Activated T-cell treated with anti-CD3 and anti-CD28 coated beads for 24 hours (primary cell): ENCODE measurements around the gene MSH3.

Experiments used
- DNase-seq: peaks from one replicate; pipeline ENCODE4 v3.0.0-alpha.2; 2020; ENCODE audit warnings: low read depth

Gene MSH3

GRCh38 chr5:80654391-80655230 is at the start of gene MSH3, which contains the start of gene DHFR:
Gene MSH3 (plus strand): TSS chr5:80654652. CDS start chr5:80654728, 76 bp downstream.
Gene DHFR (minus strand): TSS chr5:80654983. CDS start chr5:80654489, 494 bp downstream.
- peak; percentile 85 for DNase-seq

DNA sequence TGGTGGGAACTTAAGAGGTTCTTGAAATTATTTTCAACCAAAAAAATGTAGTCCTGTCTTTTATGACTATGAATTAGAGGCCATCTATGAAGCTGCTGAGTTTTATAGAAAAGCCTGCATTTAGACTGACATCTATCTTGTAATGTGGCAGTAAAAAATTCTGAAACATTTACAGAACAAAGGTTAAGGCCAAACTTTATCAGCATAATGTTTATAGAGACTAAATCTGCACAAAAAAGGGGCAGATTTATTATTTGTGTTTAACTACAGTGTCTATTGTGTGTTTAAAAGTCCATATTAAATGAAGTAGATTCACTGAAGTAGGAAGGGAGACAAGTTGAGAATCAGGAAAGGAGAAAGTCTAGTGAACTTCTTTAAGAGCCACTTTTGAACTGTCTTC is 47.1 kb upstream of the MSH3 start:
- DNase-seq, result no peak

DNA sequence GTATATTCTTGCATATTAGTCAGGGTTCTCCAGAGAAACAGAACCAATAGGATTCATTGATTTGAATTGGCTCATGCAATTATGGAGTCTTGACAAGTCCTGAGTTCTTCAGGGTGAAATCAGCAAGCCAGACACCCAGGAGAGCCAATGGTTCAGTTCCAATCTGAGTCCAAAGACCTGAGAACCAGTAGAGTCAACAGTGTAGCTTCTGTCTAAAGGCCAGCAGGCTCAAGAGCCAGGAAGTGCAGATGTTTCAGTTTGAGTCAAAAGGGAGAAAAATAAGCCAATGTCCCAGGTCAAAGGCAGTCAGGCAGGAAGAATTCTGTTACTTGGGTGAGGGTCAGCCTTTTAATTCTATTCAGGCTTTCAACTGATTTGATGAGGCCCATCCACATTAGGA is 46.6 kb upstream of the MSH3 start:
- no peak for DNase-seq

DNA sequence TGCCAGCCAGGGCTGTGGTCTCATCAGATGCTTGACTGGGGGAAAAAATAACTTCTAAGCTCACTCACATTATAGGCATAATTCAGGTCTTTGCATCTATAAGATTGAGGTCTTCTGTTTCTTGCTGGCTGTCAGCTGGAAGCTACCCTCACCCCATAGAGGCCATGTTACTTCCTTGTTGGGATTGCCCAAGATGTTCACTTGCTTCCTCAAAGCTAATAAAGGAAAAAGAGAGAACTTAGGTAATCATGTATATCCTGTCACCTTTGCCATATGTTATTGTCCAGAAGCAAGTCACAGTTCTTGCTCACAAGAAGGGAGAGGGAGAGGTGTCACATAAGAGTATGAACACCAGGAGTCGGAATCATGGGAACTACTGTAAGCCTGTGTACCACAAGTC is 45.7 kb upstream of the MSH3 start:
- no peak for DNase-seq

DNA sequence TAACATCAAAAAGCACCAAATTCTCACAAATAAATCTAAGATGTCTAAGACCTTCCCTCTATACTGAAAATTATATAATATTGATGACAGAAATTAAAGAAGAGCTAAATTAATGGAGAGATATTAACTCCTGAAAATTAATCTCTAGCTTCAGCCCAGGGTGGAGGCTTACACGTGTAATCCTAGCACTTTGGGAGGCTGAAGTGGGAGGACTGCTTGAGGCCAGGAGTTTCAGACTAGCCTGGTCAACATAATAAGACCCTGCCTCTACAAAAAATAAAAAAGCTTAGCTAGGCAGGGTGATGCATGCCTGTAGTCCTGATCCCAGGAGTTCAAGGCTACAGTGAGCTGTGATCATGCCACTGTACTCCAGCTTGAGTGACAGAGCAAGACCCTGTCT is 44.8 kb upstream of the MSH3 start:
- DNase-seq, result no peak

GRCh38 chr5:80615266-80615914 is 39.1 kb upstream of the MSH3 start:
- no peak for DNase-seq

- DNase-seq, result no peak
Observed at GRCh38 chr5:80618438-80618837, 36.0 kb upstream of the MSH3 start.

GRCh38 chr5:80619086-80619485 is 35.4 kb upstream of the MSH3 start:
- no peak for DNase-seq

GRCh38 chr5:80620211-80620610 is 34.2 kb upstream of the MSH3 start:
- no peak for DNase-seq

- no peak for DNase-seq
Observed at GRCh38 chr5:80622756-80623155, 31.7 kb upstream of the MSH3 start.

GRCh38 chr5:80623999-80624398 is 30.5 kb upstream of the MSH3 start:
- DNase-seq, result no peak

GRCh38 chr5:80625230-80625629 is 29.2 kb upstream of the MSH3 start:
- no peak for DNase-seq

- DNase-seq, result no peak
Observed at GRCh38 chr5:80629281-80629680, 25.2 kb upstream of the MSH3 start.

DNA sequence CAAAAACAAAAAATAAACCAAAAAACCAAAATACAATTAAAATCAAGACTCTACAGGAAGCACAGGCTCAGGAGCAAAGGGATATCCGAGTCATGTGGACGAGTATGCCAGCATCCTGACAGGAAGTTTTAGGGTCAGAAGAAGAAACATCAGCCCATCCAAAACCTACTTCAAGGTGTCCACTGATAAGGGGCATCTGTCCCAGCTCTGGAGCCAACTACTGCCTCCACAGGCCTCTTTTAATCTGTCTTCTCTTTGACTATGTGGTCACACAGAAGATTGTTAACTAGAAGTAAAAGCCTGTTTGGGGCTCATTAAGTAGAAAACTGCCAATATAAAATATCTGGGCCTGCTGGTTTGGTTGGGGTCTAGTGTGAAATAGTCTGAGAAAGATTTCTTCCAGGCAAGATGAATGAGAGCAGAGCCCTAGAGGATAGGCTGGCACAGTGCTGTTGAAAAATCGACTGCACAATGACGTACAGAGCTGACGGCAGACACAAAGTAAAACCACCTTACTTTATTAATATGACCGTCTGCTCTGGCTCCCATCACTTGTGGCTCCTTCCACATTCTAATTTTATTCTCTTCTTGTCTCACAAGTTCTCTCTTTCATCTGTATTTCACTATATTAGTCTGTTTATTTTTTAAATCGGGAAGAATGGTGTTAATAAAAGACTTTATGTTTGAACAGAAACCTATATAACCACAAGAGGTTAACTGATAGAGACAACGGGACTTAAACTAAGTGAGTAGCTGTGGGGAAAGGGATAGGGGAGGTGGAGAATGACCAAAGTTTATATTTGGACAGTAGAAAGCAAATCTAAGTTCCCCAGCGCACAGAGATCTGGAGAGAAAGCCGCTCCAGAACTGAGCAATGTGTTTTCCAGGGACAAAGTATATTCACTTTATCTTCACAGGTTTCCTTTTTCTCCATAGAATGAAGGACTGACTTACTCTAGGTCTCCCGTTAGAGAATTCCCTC is 22.9 kb upstream of the MSH3 start:
- DNase-seq, result no peak

DNA sequence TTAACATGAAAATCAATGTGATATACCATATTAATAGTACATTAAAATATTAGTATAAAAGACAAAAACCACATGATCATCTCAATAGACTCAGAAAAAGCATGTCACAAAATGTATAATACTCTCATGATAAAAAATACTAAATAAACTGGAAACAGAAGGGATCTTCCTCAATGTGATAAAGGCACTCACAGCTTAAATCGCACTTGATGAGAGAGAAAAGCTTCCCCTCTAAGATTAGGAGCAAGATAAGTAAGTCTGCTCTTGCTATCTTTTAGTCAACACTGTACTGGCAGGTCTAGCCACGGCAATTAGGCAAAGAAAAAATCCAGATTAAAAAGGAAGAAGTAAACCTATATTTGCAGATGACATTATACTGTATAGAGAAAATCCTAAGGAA is 21.8 kb upstream of the MSH3 start:
- DNase-seq, result no peak

GRCh38 chr5:80634193-80634592 is 20.3 kb upstream of the MSH3 start:
- DNase-seq, result no peak

- no peak for DNase-seq
Observed at GRCh38 chr5:80641353-80641752, 13.1 kb upstream of the MSH3 start.

DNA sequence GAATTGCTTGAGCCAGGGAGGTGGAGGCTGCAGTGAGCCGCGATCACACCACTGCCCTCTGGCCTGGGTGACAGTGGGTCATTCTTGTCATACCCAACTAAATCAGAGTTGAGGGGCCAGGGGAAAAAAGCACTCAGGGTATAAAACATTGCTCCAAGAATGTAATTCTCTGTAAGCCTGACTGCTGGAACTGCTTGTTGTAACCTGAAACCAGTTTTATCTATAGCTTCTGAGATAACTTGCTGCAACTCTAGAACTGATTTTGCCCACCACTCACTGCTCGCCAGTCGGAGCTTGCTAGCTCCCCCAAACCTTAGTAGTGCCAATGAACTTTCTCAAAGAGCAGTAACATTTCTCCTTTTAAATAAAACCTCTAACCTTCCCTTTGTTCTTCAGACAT is 9.6 kb upstream of the MSH3 start:
- DNase-seq, result no peak

DNA sequence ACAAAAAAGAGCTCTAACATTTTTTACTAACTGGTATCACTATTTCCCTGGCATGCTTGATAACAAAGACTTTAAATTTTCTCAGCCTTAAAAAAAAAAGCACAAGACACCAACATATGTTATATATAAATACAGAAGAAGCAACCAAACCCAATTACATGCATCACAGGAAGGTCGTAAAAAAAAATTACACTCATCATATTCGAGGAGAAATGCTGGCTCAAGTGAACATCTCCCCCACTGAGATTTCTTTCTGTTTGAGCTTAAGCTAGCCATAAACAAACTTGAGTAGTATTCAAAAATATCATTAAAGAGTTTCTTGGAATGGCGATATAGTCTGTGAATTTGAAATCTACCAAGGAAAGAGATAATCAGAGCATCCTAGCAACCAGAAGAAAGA is 7.5 kb upstream of the MSH3 start:
- DNase-seq, result no peak

DNA sequence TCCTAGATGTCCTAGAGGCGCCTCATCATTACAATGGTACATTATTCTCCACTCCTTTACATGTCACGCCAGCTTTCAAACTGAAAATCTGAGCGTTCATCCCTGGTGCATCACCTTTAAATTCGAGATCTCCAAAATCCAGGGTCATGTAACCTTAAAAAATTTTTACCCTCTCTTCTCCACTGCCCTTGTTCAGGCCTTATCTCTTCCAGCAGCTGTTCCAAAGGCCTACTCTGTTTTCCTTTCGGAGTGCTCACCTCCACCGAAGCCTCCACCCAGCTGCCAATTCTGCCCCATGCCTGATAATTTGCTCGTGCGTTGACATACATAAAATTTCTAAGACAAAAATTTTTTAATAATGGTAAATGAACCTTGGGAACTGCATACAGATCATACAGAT is 950 bp upstream of the MSH3 start:
- no peak for DNase-seq

DNA sequence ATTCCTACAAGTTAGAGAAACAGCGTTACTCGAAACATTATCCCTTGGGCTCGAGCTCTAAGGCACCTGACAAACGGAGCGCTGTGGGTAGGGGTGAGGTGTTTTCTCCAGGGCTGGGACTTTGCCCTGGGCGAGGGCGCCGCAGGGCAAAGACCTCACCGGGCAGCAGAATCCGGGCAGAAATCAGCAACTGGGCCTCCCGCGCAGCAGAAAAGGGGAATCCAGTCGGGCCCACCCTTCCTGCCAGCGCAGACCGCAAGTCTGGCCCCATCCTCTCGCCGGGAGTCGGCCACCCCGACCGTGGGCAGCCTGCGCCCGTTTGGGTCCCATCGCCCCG is 430 bp upstream of the MSH3 start:
- DNase-seq, result peak; percentile 4

DNA sequence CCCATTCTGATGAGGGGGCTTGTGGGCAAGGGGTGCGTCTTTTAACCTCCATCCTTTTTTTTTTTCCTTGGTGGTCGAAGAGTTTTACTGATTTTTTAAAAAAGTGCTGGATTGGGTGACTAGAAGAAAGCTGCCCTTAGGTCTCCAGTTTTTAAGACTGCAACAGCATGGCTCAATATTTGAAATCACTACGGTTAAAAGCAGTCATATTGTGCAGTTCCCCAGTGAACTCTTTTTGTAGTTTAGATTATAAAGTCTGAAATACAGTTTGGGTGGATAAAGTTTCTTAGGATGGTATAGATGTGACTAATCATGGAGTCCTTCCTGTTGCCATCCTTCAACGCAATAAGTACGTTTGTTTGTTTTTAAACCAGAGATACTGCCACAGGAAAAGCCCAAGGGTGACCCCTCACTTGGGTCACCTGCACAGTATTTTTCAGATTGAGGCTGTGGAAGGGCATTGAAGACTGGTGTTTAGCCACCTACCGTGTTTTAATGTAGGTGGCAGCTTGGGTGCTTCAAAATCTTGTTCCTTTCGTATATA is 851 bp downstream of the MSH3 start:
- DNase-seq, result no peak
